Mammary epithelial cell (primary cell): Measurements from ENCODE around the gene PSRC1.

ENCODE experiments used
- CTCF ChIP-seq, 2 donors: IDR thresholded peaks in 1 of 2; conservative IDR thresholded peaks in 1 of 2; 2 replicates each; pipeline ENCODE4 v1.5.1; 2011 to 2012; ENCODE audit warnings: inconsistent platforms in 2 of 2, low read length in 2 of 2, mild to moderate bottlenecking in 2 of 2, control low read depth in 1 of 2, low read depth in 1 of 2; ENCODE audit not compliant: insufficient read depth in 1 of 2; ENCODE audit errors: extremely low read depth in 1 of 2
- EZH2 ChIP-seq: IDR thresholded peaks from 2 replicates; pipeline ENCODE4 v1.6.1; 2012; ENCODE audit warnings: low read length, inconsistent platforms, borderline replicate concordance

GRCh38 chr1:109270623-109271317, 12.2 kb downstream of the PSRC1 start:
- TF ChIP-seq CTCF (conservative IDR thresholded peaks at IDR 0.05 in 1 of 2, IDR thresholded peaks at IDR 0.05 in 1 of 2; ENCODE audit: extremely low read depth in 1 of 2, insufficient read depth in 1 of 2, low read depth in 1 of 2, low read length in 2 of 2): no peak
- no peak for TF ChIP-seq EZH2
